Keratinocyte (primary cell): ENCODE measurements around the gene IFTAP.

Experiments used
- EZH2 ChIP-seq: IDR thresholded peaks from one replicate; pipeline ENCODE4 v1.6.1; 2012; ENCODE audit warnings: inconsistent platforms, mild to moderate bottlenecking, low read length, moderate library complexity
- TF ChIP-seq, protein P1 (sequence below), 3 experiments: IDR thresholded peaks in 1 of 3; conservative IDR thresholded peaks in 1 of 3; optimal IDR thresholded peaks in 1 of 3; 2 replicates in 2 of 3; 3 replicates in 1 of 3; pipeline versions ENCODE3 to v1.5.1; 2011; ENCODE audit warnings: low read length in 3 of 3, mild to moderate bottlenecking in 3 of 3, moderate library complexity in 2 of 3, control low read depth in 1 of 3, inconsistent platforms in 1 of 3; ENCODE audit not compliant: insufficient read depth in 2 of 3; ENCODE audit errors: extremely low read depth in 1 of 3

DNA sequence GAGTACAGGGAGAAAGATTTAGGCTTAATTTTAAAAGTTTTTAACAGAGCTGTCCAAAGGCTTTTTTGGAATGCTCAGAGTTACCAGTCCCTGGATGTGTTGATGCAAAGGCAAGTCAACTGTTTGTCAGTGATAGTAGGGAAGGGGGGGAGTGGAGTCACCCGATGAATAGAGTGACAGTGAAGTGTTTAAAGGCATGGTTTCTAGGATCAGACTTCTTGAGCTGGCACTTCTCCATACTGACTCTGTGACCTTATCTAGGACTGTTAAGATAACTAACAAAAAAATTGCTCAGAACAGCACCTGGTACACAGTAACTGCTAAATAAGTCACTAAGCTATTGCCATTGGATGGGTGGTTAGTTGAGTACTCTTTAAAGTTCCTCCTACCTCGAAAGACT, 15.1 kb downstream of the IFTAP start:
- TF ChIP-seq, protein P1, sequence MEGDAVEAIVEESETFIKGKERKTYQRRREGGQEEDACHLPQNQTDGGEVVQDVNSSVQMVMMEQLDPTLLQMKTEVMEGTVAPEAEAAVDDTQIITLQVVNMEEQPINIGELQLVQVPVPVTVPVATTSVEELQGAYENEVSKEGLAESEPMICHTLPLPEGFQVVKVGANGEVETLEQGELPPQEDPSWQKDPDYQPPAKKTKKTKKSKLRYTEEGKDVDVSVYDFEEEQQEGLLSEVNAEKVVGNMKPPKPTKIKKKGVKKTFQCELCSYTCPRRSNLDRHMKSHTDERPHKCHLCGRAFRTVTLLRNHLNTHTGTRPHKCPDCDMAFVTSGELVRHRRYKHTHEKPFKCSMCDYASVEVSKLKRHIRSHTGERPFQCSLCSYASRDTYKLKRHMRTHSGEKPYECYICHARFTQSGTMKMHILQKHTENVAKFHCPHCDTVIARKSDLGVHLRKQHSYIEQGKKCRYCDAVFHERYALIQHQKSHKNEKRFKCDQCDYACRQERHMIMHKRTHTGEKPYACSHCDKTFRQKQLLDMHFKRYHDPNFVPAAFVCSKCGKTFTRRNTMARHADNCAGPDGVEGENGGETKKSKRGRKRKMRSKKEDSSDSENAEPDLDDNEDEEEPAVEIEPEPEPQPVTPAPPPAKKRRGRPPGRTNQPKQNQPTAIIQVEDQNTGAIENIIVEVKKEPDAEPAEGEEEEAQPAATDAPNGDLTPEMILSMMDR (optimal IDR thresholded peaks at IDR 0.05 in 1 of 3, IDR thresholded peaks at IDR 0.05 in 1 of 3, conservative IDR thresholded peaks at IDR 0.05 in 1 of 3; ENCODE audit: extremely low read depth in 1 of 3, insufficient read depth in 2 of 3, low read length in 3 of 3): no peak
- TF ChIP-seq EZH2: no peak
